Panc1 (cell line): ENCODE measurements around the gene ATXN10. TPM values are rescaled to one million over a fixed set of nuclear protein-coding genes. Genes with fewer than 3 reads are reported as not detected.

Experiments used
- ATAC-seq: fragments of 200-7000 bp; cut with Tn5 transposase; 2 replicates; pipeline ENCODE4 v1.9.1; 2020; ENCODE audit warnings: mild to moderate bottlenecking, moderate library complexity
- BruUV-seq: library from RNA; stranded (reverse); fragments of 400-500 nt; replicated peaks from 2 replicates; lab custom pipeline; 2021; lab: Mats Ljungman, UMichigan
- CTCF ChIA-PET: fragments of 300-600 bp; sonication (Branson Sonifier 250); formaldehyde crosslinking; loops from one replicate; lab custom pipeline; 2022; ENCODE audit warnings: antibody characterized with exemption; lab: Charles Lee
- POLR2A ChIA-PET: fragments of 300-600 bp; sonication (Branson Sonifier 250); formaldehyde crosslinking; loops from one replicate; lab custom pipeline; 2022; ENCODE audit warnings: antibody characterized with exemption; lab: Charles Lee
- DNase-seq: peaks from one replicate; pipeline ENCODE4 v3.0.0-alpha.2; 2010; ENCODE audit warnings: low read depth, low spot score
- H3K27ac ChIP-seq: 2 replicates; pipeline ENCODE4 v1.5.1; 2011; ENCODE audit warnings: mild to moderate bottlenecking, low read length, inconsistent platforms
- H3K27me3 ChIP-seq: fragments of 200-500 bp; sonication (Bioruptor generic); 2 replicates; pipeline ENCODE4 v1.6.0; 2014; ENCODE audit warnings: low read length, inconsistent platforms; ENCODE audit not compliant: control insufficient read depth, insufficient read depth
- H3K36me3 ChIP-seq: fragments of 200-500 bp; sonication (Bioruptor generic); 2 replicates; pipeline ENCODE4 v1.5.1; 2014; ENCODE audit warnings: inconsistent platforms, mild to moderate bottlenecking, low read length, moderate library complexity; ENCODE audit not compliant: control insufficient read depth, insufficient read depth
- H3K4me1 ChIP-seq: 2 replicates; pipeline ENCODE4 v1.5.1; 2011; ENCODE audit warnings: inconsistent platforms, mild to moderate bottlenecking, low read length, moderate library complexity; ENCODE audit not compliant: control insufficient read depth, insufficient read depth
- H3K4me3 ChIP-seq, 2 experiments: 2 replicates each; pipeline ENCODE4 v1.5.1; 2011 to 2012; ENCODE audit warnings: low read depth in 2 of 2, low read length in 2 of 2, mild to moderate bottlenecking in 2 of 2, inconsistent platforms in 1 of 2, moderate library complexity in 1 of 2
- H3K9me3 ChIP-seq: fragments of 200-500 bp; sonication (Bioruptor generic); 2 replicates; pipeline ENCODE4 v1.5.1; 2014; ENCODE audit warnings: low read depth, mild to moderate bottlenecking, inconsistent platforms, low read length, moderate library complexity; ENCODE audit not compliant: control insufficient read depth, insufficient read depth
- CTCF ChIP-seq: fragments of 450-650 bp; IDR thresholded peaks from 2 replicates; pipeline ENCODE4 v1.5.1; 2017; ENCODE audit warnings: mild to moderate bottlenecking
- POLR2AphosphoS5 ChIP-seq: IDR thresholded peaks from 2 replicates; pipeline ENCODE4 v1.6.1; 2012; ENCODE audit warnings: mild to moderate bottlenecking, low read depth, low read length, moderate library complexity
- REST ChIP-seq, 2 experiments: IDR thresholded peaks; 2 replicates each; pipeline ENCODE4 v1.6.1; 2011 to 2012; ENCODE audit warnings: low read depth in 2 of 2, control low read depth in 1 of 2, low read length in 1 of 2, mild to moderate bottlenecking in 1 of 2, moderate library complexity in 1 of 2; ENCODE audit not compliant: insufficient read depth in 1 of 2
- SIN3A ChIP-seq: IDR thresholded peaks from 2 replicates; pipeline ENCODE4 v1.6.1; 2012; ENCODE audit warnings: low read depth, mild to moderate bottlenecking, low read length, moderate library complexity, borderline replicate concordance; ENCODE audit not compliant: insufficient read depth
- TCF7L2 ChIP-seq: IDR thresholded peaks from 2 replicates; pipeline ENCODE4 v1.6.1; 2011; ENCODE audit warnings: mild to moderate bottlenecking, low read depth, low read length, inconsistent platforms
- in situ Hi-C: cut with HindIII; loops from 2 replicates; pipeline ENCODE4 v1.10.0; 2016; ENCODE audit warnings: low sequenced_read_pairs, low pct_unique_long_range_greater_than_20kb
- intact Hi-C: fragments of 100-400 bp; cut with micrococcal nuclease; formaldehyde crosslinking; loops from one replicate; pipeline ENCODE4 v1.10.0; 2022; ENCODE audit not compliant: unreplicated experiment
- total RNA-seq: library from RNA; stranded (reverse); gene quantifications from one replicate; pipeline ENCODE4 v1.2.1, GENCODE V29; 2021; ENCODE audit not compliant: unreplicated experiment

Gene ATXN10
- total RNA-seq, 1 experiment from 2014 or later = 184 TPM

GRCh38 chr22:45817745-45818423 is 146.2 kb downstream of the ATXN10 start:
- no peaks in the 10 kb centered on the region for H3K4me1 ChIP-seq
- H3K36me3 ChIP-seq = no peaks in the 10 kb centered on the region
- no TSS peak for BruUV-seq
- H3K4me3 ChIP-seq = no peak overlapping the region
- H3K27ac ChIP-seq = no peak overlapping the region
- DNase-seq (no peak), ATAC-seq (no peak)
- ChIA-PET POLR2A (no interaction called here), CTCF (no interaction called here)
- intact Hi-C loops (no loop called here), in situ Hi-C loops (no loop called here)
- no peaks in the 10 kb centered on the region for H3K9me3 ChIP-seq
- no peaks in the 10 kb centered on the region for H3K27me3 ChIP-seq
- TF ChIP-seq TCF7L2 (no peak), REST (IDR thresholded peaks at IDR 0.05; ENCODE audit: insufficient read depth in 1 of 2, low read depth in 2 of 2, low read length in 1 of 2) (no peak), SIN3A (no peak), POLR2AphosphoS5 (no peak), CTCF (no peak)

GRCh38 chr22:45818424-45819085 is 146.9 kb downstream of the ATXN10 start:
- H3K4me1 ChIP-seq = no peaks in the 10 kb centered on the region
- in situ Hi-C loops (no loop called here), intact Hi-C loops (no loop called here)
- H3K9me3 ChIP-seq = no peaks in the 10 kb centered on the region
- CTCF ChIA-PET = no interaction called here
- no peak overlapping the region for H3K27ac ChIP-seq
- no peaks in the 10 kb centered on the region for H3K36me3 ChIP-seq
- no peak for DNase-seq
- no peaks in the 10 kb centered on the region for H3K27me3 ChIP-seq
- no TSS peak for BruUV-seq
- ATAC-seq = no peak
- TF ChIP-seq REST (IDR thresholded peaks at IDR 0.05; ENCODE audit: insufficient read depth in 1 of 2, low read depth in 2 of 2, low read length in 1 of 2) = no peak
- TF ChIP-seq SIN3A = no peak
- no peak for TF ChIP-seq POLR2AphosphoS5
- TF ChIP-seq TCF7L2 = no peak
- no peak for TF ChIP-seq CTCF
- H3K4me3 ChIP-seq = no peak overlapping the region
- POLR2A ChIA-PET = no interaction called here
